ENCODE measurements around the gene TSSK6.

GRCh38 chr19:19486343-19487076, 28.8 kb downstream of the TSSK6 start:
- no peak for TF ChIP-seq POLR2AphosphoS5 (IDR thresholded peaks at IDR 0.05; ENCODE audit: low read depth)
- no peak for TF ChIP-seq CTCF (conservative IDR thresholded peaks at IDR 0.05; ENCODE audit: low read depth in 2 of 2)
- TF ChIP-seq EZH2 (IDR thresholded peaks at IDR 0.05; ENCODE audit: low read depth, unreplicated experiment), result no peak
- TF ChIP-seq CREB1 (CRISPR knock-in tag; IDR thresholded peaks at IDR 0.05; ENCODE audit: low read depth), result no peak
- no peak for TF ChIP-seq ETS1 (IDR thresholded peaks at IDR 0.05)
- TF ChIP-seq REST (IDR thresholded peaks at IDR 0.05; ENCODE audit: unreplicated experiment), result no peak
- no peak for TF ChIP-seq EZH2phosphoT487 (IDR thresholded peaks at IDR 0.05; ENCODE audit: unreplicated experiment)
- no peak for TF ChIP-seq ZNF114 (CRISPR knock-in tag; IDR thresholded peaks at IDR 0.05)
- no peak for TF ChIP-seq STAT1 (IDR thresholded peaks at IDR 0.05; ENCODE audit: unreplicated experiment)
- TF ChIP-seq JUNB (IDR thresholded peaks at IDR 0.05; ENCODE audit: unreplicated experiment), result no peak
- TF ChIP-seq NANOG (IDR thresholded peaks at IDR 0.05; ENCODE audit: borderline replicate concordance), result no peak
- TF ChIP-seq ZNF331 (CRISPR knock-in tag; IDR thresholded peaks at IDR 0.05; ENCODE audit: low read depth), result no peak

Measured in GM23338 (cell line).